ENCODE data around the gene SLC43A1.

SLC43A1 gene

GRCh38 chr11:57434640-57435546 lies 80.6 kb downstream of the SLC43A1 start:
- no peak for DNase-seq (ENCODE audit: extremely low read depth in 1 of 2, low read depth in 1 of 2)

Measured in activated CD8-positive, alpha-beta memory T cell treated with anti-CD3 and anti-CD28 coated beads for 1 hour (primary cell).